GM21529 (cell line): ENCODE measurements around the gene C3orf20.
"Not testable (repeated sequence)": the region's sequence is repeated elsewhere in the genome, so short reads cannot be mapped to it uniquely, and the experiment has no call there.

Experiments used
- ATAC-seq: cut with Tn5 transposase; IDR thresholded peaks from one replicate; pipeline ENCODE4 v1.9.1; 2021; ENCODE audit not compliant: unreplicated experiment

Gene C3orf20

GRCh38 chr3:14649466-14649865 lies 25.5 kb upstream of the C3orf20 start:
- ATAC-seq = no peak

GRCh38 chr3:14650193-14650592 lies 24.7 kb upstream of the C3orf20 start:
- no peak for ATAC-seq

- peak; percentile 98 for ATAC-seq
These were observed 23.3 kb upstream of the C3orf20 start, which contains the start of gene CCDC174 for GRCh38 chr3:14651440-14652251. Gene CCDC174 (plus strand): TSS chr3:14651762. CDS start chr3:14651837, 75 bp downstream.

- ATAC-seq = not testable (repeated sequence)
These were observed 22.5 kb upstream of the C3orf20 start for GRCh38 chr3:14652360-14652907.

- ATAC-seq = no peak
These were observed 17.4 kb upstream of the C3orf20 start for GRCh38 chr3:14657579-14657978.

GRCh38 chr3:14658978-14659377 lies 16.0 kb upstream of the C3orf20 start:
- no peak for ATAC-seq

GRCh38 chr3:14660942-14661341 lies 14.0 kb upstream of the C3orf20 start:
- ATAC-seq = no peak

- no peak for ATAC-seq
These were observed 11.4 kb upstream of the C3orf20 start for GRCh38 chr3:14663396-14664135.

- ATAC-seq = no peak
These were observed 10.8 kb upstream of the C3orf20 start for GRCh38 chr3:14664170-14664569.

- ATAC-seq = peak; percentile 69
These were observed 2.4 kb upstream of the C3orf20 start for GRCh38 chr3:14672588-14672987.

GRCh38 chr3:14676881-14677280 lies 1.9 kb downstream of the C3orf20 start:
- ATAC-seq = no peak

- no peak for ATAC-seq
These were observed 3.1 kb downstream of the C3orf20 start for GRCh38 chr3:14678015-14678503.

GRCh38 chr3:14680115-14680514 lies 5.2 kb downstream of the C3orf20 start:
- no peak for ATAC-seq

- ATAC-seq = no peak
These were observed 5.8 kb downstream of the C3orf20 start for GRCh38 chr3:14680716-14681115.

- no peak for ATAC-seq
These were observed 9.5 kb downstream of the C3orf20 start for GRCh38 chr3:14684447-14684846.

- ATAC-seq = no peak
These were observed 10.2 kb downstream of the C3orf20 start for GRCh38 chr3:14685179-14685578.

- ATAC-seq = no peak
These were observed 12.4 kb downstream of the C3orf20 start for GRCh38 chr3:14687360-14687759.

- ATAC-seq = peak; percentile 53
These were observed 13.6 kb downstream of the C3orf20 start for GRCh38 chr3:14688525-14688924.

GRCh38 chr3:14689247-14689980 lies 14.5 kb downstream of the C3orf20 start:
- peak; percentile 36 for ATAC-seq

GRCh38 chr3:14691239-14691638 lies 16.3 kb downstream of the C3orf20 start:
- ATAC-seq = peak; percentile 46

- no peak for ATAC-seq
These were observed 16.8 kb downstream of the C3orf20 start for GRCh38 chr3:14691719-14692118.
